GM21717 (cell line): ENCODE results near the gene FAM118A.
"Not testable (repeated sequence)": the region's sequence is repeated elsewhere in the genome, so short reads cannot be mapped to it uniquely, and the experiment has no call there.

Source experiments
- ATAC-seq: cut with Tn5 transposase; IDR thresholded peaks from one replicate; pipeline ENCODE4 v1.9.1; 2021; ENCODE audit warnings: mild to moderate bottlenecking, moderate library complexity; ENCODE audit not compliant: unreplicated experiment

Gene FAM118A

GRCh38 chr22:45359627-45360026 is 49.9 kb downstream of the FAM118A start:
- no peak for ATAC-seq

- no peak for ATAC-seq
These were observed 57.0 kb downstream of the FAM118A start for GRCh38 chr22:45366713-45367112.

- not testable (repeated sequence) for ATAC-seq
These were observed 63.9 kb downstream of the FAM118A start for GRCh38 chr22:45373592-45373991.

GRCh38 chr22:45376009-45376408 is 66.3 kb downstream of the FAM118A start:
- ATAC-seq = peak; percentile 67

- no peak for ATAC-seq
These were observed 67.0 kb downstream of the FAM118A start for GRCh38 chr22:45376703-45377102.

GRCh38 chr22:45381348-45381747 is 71.6 kb downstream of the FAM118A start:
- ATAC-seq = no peak

GRCh38 chr22:45389546-45389945 is 79.8 kb downstream of the FAM118A start:
- ATAC-seq = no peak
